Body of pancreas (tissue), 4 donors: ENCODE results near the gene BCL11B. TPM values are rescaled to one million over a fixed set of nuclear protein-coding genes. Genes with fewer than 3 reads are reported as not detected.

Experiments
- ATAC-seq: fragments of 150-250 bp; one replicate; pipeline ENCODE4 v1.9.1; 2016
- DNase-seq, 4 donors: peaks; one replicate each; pipeline ENCODE4 v3.0.0-alpha.2; 2019
- H3K27ac ChIP-seq, 4 donors: fragments of 200-600 bp; sonication (generic); 1 replicate in 3 of 4; 2 replicates in 1 of 4; pipeline versions ENCODE4 v1.5.1 to v1.6.1; 2016 to 2019; ENCODE audit warnings: mild to moderate bottlenecking in 1 of 4, mixed read lengths in 1 of 4, moderate library complexity in 1 of 4
- H3K27me3 ChIP-seq, 2 donors: fragments of 200-600 bp; sonication (generic); one replicate each; pipeline ENCODE4 v1.6.0; 2016; ENCODE audit warnings: mild to moderate bottlenecking in 1 of 2
- H3K36me3 ChIP-seq, 2 donors: fragments of 200-600 bp; sonication (generic); replicated peaks in 1 of 2; 2 replicates each; pipeline ENCODE4 v1.5.1; 2016; ENCODE audit warnings: low read depth in 2 of 2; ENCODE audit not compliant: insufficient read depth in 1 of 2
- H3K4me1 ChIP-seq: fragments of 200-600 bp; sonication (generic); one replicate; pipeline ENCODE4 v1.6.0; 2016
- H3K4me3 ChIP-seq, 2 donors: fragments of 200-600 bp; sonication (generic); 1 replicate in 1 of 2; 2 replicates in 1 of 2; pipeline ENCODE4 v1.5.1; 2016 to 2019
- H3K9me3 ChIP-seq, 3 donors: fragments of 200-600 bp; sonication (generic); 1 replicate in 2 of 3; 2 replicates in 1 of 3; pipeline ENCODE4 v1.5.1; 2016
- CTCF ChIP-seq, 7 experiments: fragments of 450-650 bp in 4 of 7; fragments of 200-600 bp in 3 of 7; sonication (generic) in 3 of 7; IDR thresholded peaks; one replicate each; pipeline ENCODE4 v1.5.1; 2016 to 2019; ENCODE audit warnings: antibody characterized with exemption in 7 of 7
- POLR2A ChIP-seq, 3 donors: fragments of 450-650 bp; IDR thresholded peaks; one replicate each; pipeline ENCODE4 v1.6.1; 2016; ENCODE audit warnings: antibody characterized with exemption in 3 of 3, mild to moderate bottlenecking in 2 of 3
- WGBS, 2 donors: methylation state at CpG; one replicate each; pipeline ENCODE4 v1.1.5; 2017; 5-methylcytosine and 5-hydroxymethylcytosine counted together
- intact Hi-C: fragments of 100-400 bp; cut with DNase I; formaldehyde crosslinking; loops from one replicate; pipeline ENCODE4 v1.15.1; 2023
- total RNA-seq, 2 donors: library from RNA; depleted of rRNA; stranded (reverse); fragments of >200 nt; gene quantifications; one replicate each; pipeline ENCODE4 v1.1.0, GENCODE V29; 2016

BCL11B gene
- total RNA-seq, 2 donors from 2014 or later, result 0.78 TPM; not detected in 1

DNA sequence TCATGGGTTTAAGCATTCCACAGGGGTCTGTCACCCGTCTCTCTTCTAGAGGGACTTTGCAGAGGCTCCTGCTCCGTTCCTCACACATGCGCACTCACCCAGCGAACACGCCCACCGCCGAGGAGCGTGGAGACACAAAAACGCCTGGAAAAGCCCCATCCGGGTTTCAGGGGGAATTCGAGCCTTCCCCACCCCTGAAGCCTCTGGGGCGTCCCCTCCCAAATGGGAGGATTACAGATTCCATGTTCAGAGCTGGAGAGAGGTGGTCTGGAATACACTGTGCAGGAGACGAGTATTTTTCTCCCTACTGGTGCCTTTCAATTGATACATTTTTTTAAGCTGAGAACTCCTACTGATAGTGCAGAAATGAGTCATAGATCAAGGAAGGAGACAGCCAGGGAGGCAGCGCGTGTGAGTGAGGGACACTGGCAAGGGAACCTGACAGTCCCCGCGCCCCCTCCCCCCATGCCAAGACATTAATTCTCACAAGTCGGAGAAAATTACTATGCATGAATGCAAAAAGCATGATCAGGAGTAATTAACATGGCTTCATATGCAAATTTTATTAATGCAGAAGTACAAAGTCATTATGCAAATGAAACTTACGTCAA lies 36.9 kb downstream of the BCL11B start:
- Histone ChIP-seq H3K27me3 (no peaks in the 10 kb centered on the region), H3K36me3 (no peaks in the 10 kb centered on the region), H3K4me1 (no peaks in the 10 kb centered on the region), H3K9me3 (no peaks in the 10 kb centered on the region), H3K4me3 (no peak overlapping the region), H3K27ac (no peak overlapping the region)
- DNase-seq, result no peak
- intact Hi-C loops, result no loop called here
- 40 to 49% methylated on average over 18 to 19 of the region's 19 CpGs for WGBS, 2 donors
- no peak for ATAC-seq
- no peak for TF ChIP-seq POLR2A (IDR thresholded peaks at IDR 0.05)
- TF ChIP-seq CTCF (IDR thresholded peaks at IDR 0.05), result no peak

GRCh38 chr14:99234355-99234754 lies 37.6 kb downstream of the BCL11B start:
- 68 to 77% methylated on average over 9 of the region's 9 CpGs for WGBS, 2 donors
- ATAC-seq (no peak), DNase-seq (no peak)
- Histone ChIP-seq H3K36me3 (no peaks in the 10 kb centered on the region), H3K27ac (no peak overlapping the region), H3K9me3 (no peaks in the 10 kb centered on the region), H3K4me3 (no peak overlapping the region), H3K4me1 (no peaks in the 10 kb centered on the region), H3K27me3 (no peaks in the 10 kb centered on the region)
- intact Hi-C loops, result no loop called here
- TF ChIP-seq CTCF (IDR thresholded peaks at IDR 0.05) (no peak), POLR2A (IDR thresholded peaks at IDR 0.05) (no peak)

DNA sequence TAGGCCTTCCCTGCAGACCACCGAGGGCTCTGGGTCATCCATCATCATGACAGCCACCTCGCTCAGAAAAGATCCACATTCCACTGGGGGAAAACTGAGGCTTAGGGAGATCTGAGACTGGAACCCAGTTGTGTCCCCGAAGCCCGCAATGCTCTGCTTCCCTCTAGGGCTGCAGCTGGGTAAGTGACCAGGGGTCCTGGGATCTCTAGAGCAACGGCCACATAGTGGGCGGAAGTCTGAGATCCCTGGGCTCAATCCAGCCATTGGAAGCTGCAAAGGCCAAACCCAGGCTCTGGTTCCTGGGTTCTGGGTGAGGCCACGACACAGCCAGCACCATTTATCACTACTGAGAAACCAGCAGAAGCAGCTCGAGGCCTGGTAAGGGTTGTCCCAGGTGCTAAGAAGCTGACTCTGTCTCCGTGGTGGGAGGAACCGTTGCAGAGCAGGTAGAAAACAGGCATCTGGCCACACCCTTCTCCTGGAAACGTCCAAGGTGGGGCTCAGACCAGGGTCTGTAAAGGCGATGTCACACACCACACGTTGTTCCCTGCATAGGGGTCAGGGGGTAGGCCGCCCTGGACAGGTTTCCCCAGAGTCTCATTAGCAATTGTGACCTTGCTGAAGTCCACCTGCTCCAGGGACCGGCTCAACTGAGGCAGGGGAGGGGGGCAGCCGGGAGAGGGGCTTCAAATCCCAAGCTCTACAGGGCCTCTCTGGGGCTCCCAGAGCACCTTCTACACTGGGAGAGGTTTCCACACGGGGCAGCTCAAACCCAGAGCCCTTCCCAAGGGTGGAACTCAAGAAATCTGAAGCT lies 38.6 kb downstream of the BCL11B start:
- Histone ChIP-seq H3K4me1 (no peaks in the 10 kb centered on the region), H3K36me3 (no peaks in the 10 kb centered on the region), H3K27me3 (no peaks in the 10 kb centered on the region), H3K27ac (no peak overlapping the region), H3K4me3 (no peak overlapping the region), H3K9me3 (no peaks in the 10 kb centered on the region)
- TF ChIP-seq CTCF (IDR thresholded peaks at IDR 0.05), result no peak
- TF ChIP-seq POLR2A (IDR thresholded peaks at IDR 0.05), result no peak
- intact Hi-C loops, result no loop called here
- no peak for ATAC-seq
- 58 to 66% methylated on average over 11 to 17 of the region's 17 CpGs for WGBS, 2 donors
- DNase-seq, result no peak

DNA sequence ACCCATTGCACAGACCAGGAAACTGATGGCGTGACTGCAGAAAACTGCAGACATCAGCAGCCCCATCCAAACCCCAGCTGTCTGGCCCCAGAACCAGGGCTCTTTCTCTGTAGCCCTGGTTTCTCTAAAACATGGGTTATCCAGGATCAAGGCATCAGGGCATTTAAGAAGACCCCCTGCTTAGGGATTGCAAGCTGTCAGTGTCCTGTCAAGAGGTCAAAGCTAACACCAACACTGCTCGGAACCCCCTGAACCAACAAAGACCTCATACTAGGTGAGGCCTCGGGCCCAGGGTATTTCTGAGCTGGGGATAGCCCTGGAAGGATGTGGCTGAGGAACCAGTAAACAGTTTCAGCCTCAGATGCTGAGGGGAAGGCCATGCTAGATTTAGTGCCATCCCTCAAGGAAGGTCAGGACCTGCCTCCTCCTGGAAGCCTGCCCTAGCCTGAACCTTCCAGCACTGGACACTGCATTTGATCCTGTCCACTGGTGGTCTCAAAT lies 39.2 kb downstream of the BCL11B start:
- WGBS, 2 donors, result 70 to 80% methylated on average over 3 of the region's 3 CpGs
- Histone ChIP-seq H3K4me1 (no peaks in the 10 kb centered on the region), H3K4me3 (no peak overlapping the region), H3K36me3 (no peaks in the 10 kb centered on the region), H3K27me3 (no peaks in the 10 kb centered on the region), H3K9me3 (no peaks in the 10 kb centered on the region), H3K27ac (no peak overlapping the region)
- DNase-seq, result no peak
- TF ChIP-seq POLR2A (IDR thresholded peaks at IDR 0.05) (no peak), CTCF (IDR thresholded peaks at IDR 0.05) (no peak)
- intact Hi-C loops, result no loop called here
- no peak for ATAC-seq
